ENCODE results near the gene CYGB. TPM values are rescaled to one million over a fixed set of nuclear protein-coding genes. Genes with fewer than 3 reads are reported as not detected.
"Not testable (repeated sequence)": the region's sequence is repeated elsewhere in the genome, so short reads cannot be mapped to it uniquely, and the experiment has no call there.

The CYGB gene
- total RNA-seq, 1 experiment from 2014 or later = 1.6 TPM

DNA sequence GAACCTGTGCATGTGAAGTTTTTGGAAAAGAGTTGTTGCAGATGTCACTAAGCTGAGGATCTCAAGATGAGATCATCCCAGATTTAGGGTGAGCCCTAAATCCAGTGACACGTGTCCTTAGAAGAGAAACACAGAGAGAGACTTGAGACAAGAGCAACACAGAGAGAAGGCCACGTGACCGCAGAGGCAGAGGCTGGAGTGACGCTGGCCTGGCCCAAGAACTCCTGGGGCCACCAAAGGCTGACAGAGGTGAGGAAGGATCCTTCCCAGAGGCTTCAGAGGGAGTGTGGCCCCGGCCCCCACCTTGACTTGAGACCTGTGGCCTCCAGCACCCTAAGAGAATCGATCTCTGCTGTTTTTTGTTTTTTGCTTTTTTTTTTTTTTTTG lies 24.2 kb downstream of the CYGB start:
- in situ Hi-C loops (cut with HindIII; ENCODE audit: low pct_unique_long_range_greater_than_20kb, low sequenced_read_pairs) = no loop called here

DNA sequence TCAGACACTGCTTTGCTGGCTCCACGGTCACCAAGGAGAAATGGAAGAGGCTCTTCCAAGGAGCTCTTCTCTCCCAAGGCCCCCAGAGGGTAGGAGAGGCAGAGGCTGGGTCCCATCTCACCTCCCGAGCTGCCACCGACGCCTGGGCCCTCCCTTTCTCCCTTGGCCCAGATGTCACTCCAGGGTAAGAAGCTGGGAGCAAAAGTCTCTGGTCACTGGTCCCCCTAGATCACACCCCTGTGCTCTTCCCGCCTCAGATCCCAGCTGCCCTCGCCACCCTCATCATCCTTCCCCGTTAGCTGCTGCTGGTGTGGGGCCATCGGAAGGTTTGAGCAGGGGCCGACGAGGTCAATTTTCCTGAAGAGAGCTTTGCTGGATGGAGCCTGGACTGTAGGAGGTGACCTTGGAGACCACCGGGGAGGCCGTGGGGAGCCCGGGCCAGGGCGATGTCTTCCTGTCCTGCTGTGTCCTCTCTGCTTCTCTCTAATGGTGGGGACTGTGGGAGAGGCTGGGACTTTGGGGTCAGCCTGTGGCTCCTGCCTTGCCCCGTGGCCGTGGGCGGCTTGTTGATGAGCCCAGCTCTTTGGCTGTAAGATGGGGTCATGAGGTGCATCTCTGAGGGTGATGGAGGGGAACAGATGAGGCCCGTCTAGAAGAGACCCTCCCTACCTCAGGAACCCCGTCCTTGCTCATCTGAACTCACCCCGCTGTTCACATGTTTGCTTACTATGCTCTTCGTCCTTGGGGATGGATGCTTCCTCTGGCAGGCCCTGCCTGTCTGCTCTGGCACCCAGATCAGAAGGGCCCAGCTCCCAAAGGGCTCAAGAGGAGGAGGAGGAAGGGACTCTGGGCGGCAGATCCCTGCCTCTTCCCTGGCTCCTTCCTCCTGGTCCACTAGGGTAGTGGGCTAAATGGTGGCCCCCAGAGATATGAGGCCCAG lies 24.9 kb downstream of the CYGB start:
- in situ Hi-C loops (cut with HindIII; ENCODE audit: low pct_unique_long_range_greater_than_20kb, low sequenced_read_pairs) = no loop called here
- DNase-seq (ENCODE audit: low read depth) = no peak

More for the DNA sequence above, 24.2 kb downstream of the CYGB start:
- DNase-seq (ENCODE audit: low read depth) = no peak

DNA sequence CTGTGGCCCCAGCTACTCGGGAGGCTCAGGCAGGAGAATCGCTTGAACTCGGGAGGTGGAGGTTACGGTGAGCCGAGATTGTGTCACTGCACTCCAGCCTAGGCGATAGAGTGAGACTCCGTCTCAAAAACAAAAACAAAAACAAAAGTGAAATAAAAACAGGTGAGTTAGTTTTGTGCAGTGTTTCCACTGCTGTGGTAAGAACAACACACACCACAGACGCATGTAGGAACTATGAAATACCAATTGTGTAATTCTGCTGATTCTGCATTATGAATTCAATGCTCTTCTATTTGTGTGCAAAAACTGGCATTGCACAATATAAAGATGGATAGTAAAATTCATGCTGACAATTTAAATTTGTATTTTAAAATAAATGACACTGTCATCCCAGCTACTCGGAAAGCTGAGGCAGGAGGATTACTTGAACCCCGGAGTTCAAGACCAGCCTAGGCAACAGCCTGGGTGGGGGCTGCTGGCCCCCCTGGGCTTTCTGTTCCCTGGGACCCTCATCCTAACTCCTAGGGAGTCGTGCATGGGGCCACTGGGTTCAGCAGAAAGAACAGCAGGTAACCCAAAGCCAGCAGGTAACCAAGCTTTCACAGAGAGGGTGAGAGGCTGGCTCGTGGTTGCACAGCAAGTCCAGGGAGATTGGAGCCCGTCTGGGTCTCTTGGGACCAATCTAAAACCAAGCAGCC lies 25.7 kb downstream of the CYGB start:
- in situ Hi-C loops (cut with HindIII; ENCODE audit: low pct_unique_long_range_greater_than_20kb, low sequenced_read_pairs) = no loop called here
- DNase-seq (ENCODE audit: low read depth) = no peak

GRCh38 chr17:76510831-76511244 lies 26.7 kb downstream of the CYGB start:
- no peak for DNase-seq (ENCODE audit: low read depth)
- in situ Hi-C loops (cut with HindIII; ENCODE audit: low pct_unique_long_range_greater_than_20kb, low sequenced_read_pairs) = no loop called here

GRCh38 chr17:76508472-76509063 lies 28.9 kb downstream of the CYGB start:
- DNase-seq (ENCODE audit: low read depth); in situ Hi-C loops (cut with HindIII; ENCODE audit: low pct_unique_long_range_greater_than_20kb, low sequenced_read_pairs): not testable (repeated sequence)

DNA sequence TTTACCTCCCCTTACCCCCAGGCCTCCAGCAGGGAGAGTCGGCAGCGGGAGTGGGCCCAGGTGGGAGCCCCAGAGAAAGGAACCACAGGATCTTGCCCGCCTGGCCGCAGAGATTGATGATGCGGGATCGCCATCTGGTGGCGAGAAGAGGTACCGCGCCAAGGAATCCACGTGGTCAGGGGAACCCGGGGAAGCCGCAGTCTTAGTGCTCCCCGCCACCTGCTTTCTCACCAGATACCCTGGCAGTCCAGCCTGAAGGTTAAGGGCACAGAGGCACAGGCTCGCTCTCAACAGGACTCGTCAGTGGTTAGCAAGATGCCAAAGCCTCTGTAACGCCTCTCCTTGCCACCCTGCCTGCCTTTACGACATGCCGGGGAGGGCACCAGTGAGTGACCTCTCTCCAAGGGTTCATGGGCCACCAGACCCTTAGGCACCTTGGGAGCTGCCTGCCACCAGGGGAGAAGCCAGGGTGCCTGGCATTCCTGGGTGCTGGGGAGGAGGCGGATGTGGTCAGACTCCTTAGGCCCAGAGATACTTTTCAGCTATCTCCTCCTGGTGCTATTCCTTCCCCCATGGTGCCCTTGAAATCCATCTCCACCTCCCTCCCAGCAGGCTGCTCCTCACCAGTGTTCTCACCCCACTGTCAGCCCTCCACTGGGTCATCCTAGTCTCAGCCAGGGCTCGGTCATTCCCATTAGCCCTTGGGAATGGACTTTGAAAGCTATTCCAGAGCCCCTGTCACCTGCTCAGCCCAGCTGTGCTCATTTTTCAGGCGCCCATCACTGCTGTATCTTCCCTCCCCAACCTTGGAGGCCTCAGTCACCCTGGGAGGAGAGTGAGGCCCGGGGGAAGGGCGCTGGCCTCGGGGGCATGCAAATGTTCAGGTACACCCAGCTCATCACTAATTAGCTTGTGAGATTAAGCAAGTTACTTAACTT lies 30.8 kb downstream of the CYGB start:
- in situ Hi-C loops (cut with HindIII; ENCODE audit: low pct_unique_long_range_greater_than_20kb, low sequenced_read_pairs) = no loop called here
- peak; percentile 63 for DNase-seq (ENCODE audit: low read depth)

DNA sequence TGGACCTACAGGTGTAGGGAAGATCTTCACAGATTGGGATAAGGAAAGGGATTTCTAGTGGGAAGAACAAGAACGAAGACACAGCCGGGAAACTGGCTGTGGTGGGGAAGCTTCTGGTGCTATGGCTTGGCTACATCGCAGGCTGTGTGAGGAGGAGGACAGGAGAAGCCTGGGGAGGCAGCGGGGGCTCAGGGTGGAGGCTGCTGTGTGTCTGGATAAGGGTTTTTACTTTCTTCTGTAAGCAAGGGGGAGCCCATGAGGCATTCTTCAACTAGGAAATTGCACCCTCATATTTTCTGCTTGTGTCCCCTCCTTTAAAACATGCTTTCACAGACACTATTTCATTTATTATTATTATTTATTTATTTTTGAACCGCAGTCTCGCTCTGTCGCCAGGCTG lies 33.4 kb downstream of the CYGB start:
- DNase-seq (ENCODE audit: low read depth) = no peak
- in situ Hi-C loops (cut with HindIII; ENCODE audit: low pct_unique_long_range_greater_than_20kb, low sequenced_read_pairs) = no loop called here

DNA sequence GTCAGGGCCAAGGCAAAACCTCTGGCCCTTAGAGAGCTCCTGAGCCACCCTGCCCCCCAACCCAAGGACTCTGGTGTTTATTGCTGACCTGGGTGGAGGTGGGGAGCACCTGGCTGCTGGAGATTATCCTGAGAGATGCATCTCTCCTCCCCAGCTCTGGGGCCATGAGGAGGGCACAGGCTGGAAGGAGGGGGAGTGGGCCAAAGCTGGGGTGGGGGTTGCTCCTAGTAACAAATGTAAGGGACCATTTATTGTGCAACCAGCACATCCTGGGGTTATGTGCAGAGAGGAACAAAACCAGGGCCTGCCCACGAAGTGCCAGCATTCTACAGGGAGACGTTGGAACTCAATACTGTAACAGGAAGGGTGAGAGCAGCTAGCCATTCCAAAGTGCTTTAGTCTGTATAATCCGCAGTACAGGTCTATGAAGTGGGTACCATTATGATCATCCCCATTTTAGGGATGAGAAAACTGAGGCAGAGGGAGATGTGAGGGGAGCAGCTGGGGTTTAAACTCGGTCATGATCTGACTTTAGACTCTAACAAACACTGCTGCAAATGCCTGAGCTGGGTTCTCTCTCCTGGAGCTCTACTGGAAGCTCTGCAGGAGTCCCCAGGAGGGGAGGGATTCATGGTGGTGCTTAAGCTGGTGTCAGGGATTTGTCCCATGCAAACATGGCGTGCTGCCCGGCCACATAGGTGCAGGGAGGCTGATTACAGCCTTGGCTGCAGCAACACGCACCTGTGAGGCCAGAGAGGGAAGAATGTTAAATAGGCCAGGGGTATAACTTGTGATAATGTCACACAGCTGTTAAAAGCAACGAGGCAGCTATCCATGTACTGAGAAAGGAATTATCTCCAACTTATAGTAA lies 34.9 kb downstream of the CYGB start:
- no peak for DNase-seq (ENCODE audit: low read depth)
- in situ Hi-C loops (cut with HindIII; ENCODE audit: low pct_unique_long_range_greater_than_20kb, low sequenced_read_pairs) = no loop called here

DNA sequence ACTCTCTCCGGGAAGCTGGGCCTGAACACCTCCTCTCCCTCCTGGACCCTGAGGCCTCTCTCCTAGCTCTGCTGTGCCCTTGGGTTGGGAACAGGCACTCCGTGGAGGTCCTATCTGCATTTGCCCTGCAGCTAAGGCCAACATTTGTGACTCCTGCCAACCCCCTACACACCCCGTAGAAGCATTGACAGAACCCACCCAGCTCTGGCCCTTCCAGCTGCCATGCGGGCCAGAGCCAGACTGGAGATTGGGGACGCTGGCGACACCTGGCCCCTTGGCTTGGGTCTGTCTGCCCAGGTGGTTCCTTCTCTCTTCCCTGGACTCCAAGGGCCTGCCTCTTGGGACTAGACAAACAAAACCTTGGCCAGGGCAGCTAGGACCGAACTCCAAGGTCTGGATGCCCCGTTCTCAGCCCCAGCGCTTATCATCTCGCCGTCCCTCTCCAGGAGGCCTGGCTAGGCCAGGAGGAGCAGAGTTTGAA lies 35.6 kb downstream of the CYGB start:
- in situ Hi-C loops (cut with HindIII; ENCODE audit: low pct_unique_long_range_greater_than_20kb, low sequenced_read_pairs) = no loop called here
- DNase-seq (ENCODE audit: low read depth) = no peak

GRCh38 chr17:76501018-76501826 lies 36.3 kb downstream of the CYGB start, which contains the start of gene RHBDF2:
RHBDF2 (minus strand) TSS chr17:76501423; CDS start chr17:76481524, 19,899 bp downstream.
- in situ Hi-C loops (cut with HindIII; ENCODE audit: low pct_unique_long_range_greater_than_20kb, low sequenced_read_pairs) = no loop called here
- peak; percentile 82 for DNase-seq (ENCODE audit: low read depth)

DNA sequence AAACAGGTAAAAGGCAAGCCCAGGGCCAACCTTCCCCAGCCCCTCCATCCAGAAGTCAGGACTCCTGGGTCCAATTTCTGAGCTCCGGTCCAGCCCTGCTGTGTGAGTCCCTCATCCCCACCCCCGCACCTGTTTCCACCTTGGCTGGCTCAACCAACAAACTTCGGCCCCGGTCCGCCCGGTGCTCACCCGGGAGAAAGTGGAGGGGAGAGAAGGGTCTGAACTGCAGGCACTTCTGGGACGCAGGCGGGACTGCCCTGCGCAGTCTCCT lies 36.8 kb downstream of the CYGB start:
- DNase-seq (ENCODE audit: low read depth) = no peak
- in situ Hi-C loops (cut with HindIII; ENCODE audit: low pct_unique_long_range_greater_than_20kb, low sequenced_read_pairs) = no loop called here

DNA sequence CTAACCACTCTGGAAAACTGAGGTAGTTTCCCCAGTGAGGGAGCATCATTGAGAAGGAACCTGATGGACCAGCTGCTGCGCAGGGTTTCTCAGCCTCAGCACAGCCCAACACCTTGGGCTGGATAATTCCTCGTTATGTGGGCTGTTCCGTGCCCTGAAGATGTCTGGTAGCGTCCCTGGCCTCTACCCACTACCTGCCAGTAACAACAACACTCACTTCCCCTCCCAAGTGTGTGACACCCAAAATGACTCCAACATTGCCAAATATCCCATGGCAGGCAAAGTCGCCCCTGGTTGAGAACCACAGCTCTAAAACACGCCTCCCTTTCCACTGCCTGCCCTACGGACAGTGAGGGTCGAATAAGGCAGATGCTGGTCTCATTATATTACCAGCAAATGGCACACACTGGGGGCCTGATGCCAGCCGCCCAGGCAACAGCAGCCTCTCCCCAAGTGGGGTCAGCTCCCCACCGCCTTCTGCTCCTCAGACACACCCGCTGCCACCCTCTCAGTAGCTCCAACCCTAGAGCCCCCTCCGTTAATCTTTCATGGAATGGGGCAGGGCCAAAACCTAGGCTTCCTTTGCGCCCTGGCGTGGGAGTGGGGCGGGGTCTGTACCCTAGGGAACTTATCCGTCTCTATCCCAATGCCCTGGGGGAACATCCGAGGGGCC lies 37.3 kb downstream of the CYGB start:
- in situ Hi-C loops (cut with HindIII; ENCODE audit: low pct_unique_long_range_greater_than_20kb, low sequenced_read_pairs) = no loop called here
- no peak for DNase-seq (ENCODE audit: low read depth)

GRCh38 chr17:76499267-76499667 lies 38.2 kb downstream of the CYGB start:
- in situ Hi-C loops (cut with HindIII; ENCODE audit: low pct_unique_long_range_greater_than_20kb, low sequenced_read_pairs) = no loop called here
- no peak for DNase-seq (ENCODE audit: low read depth)

DNA sequence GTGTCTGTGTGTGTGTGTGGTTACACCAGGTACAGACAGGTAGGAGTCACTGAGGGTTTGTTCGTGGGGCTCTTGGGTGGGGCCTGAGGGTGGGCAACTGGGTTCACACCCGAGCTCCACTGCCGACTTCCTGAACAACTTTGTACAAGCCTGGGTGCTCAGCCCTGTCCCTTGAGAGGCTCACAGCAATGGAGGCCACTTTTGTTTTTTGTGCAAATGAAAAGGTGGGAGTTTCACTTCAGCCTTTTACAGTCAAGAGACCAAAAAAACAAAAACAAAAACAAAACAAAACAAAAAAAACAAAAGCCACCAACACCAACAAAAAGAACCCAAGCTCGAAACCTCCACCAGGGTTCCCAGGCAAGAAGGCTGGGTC lies 38.6 kb downstream of the CYGB start:
- DNase-seq (ENCODE audit: low read depth) = no peak
- in situ Hi-C loops (cut with HindIII; ENCODE audit: low pct_unique_long_range_greater_than_20kb, low sequenced_read_pairs) = no loop called here

DNA sequence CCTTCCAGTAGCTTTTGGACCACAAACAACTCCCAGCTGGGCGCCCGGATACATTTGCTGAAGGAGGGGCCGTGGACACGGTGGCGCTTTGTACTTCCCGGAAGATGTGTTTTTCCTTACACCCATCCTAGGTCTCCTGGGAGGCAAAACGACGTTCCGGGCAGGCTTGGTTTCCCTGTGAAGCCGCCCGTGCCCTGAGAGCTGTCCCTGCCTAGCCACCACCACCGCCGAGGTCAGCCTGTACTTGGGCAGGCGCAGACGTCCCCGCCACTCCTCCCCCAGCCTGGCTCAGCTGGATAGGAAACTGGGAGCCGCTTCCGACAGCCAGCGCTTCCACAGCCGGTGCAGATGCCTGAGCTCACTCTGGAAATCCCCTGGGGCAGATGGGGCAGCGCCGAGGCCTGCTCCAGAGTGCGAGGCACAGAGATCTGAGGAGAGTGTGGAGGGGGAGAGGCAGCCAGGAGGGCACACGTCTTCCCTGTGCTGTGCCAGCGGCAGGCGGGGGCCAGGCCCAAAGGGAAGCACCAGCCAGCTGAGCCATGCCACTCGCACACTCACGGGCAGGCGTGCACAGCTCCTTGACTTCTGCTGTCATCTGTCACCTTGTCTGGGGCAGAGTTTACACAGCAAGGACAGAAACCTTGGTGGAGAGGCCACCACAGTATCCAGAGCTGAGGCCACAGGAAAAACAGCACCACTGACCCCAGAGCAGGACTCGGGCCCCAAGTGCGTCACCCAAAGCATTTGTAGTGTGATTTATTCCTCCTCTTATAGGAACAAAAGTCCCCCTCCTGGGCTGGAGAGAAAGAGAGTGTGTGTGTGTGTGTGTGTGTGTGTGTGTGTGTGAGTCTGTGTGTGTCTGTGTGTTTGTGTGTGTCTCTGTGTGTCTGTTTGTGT lies 39.3 kb downstream of the CYGB start:
- peak; percentile 86 for DNase-seq (ENCODE audit: low read depth)
- in situ Hi-C loops (cut with HindIII; ENCODE audit: low pct_unique_long_range_greater_than_20kb, low sequenced_read_pairs) = no loop called here

Measured in Caki2 (cell line).